HepG2 (cell line): ENCODE measurements around the gene TMEM74B. TPM values are rescaled to one million over a fixed set of nuclear protein-coding genes. Genes with fewer than 3 reads are reported as not detected.

ENCODE experiments used
- ARID2 ChIP-seq: sonication (generic); formaldehyde crosslinking; IDR thresholded peaks from 2 replicates; pipeline ENCODE4 v1.8.1; 2022; ENCODE audit warnings: mild to moderate bottlenecking, missing genetic modification reagents, borderline replicate concordance
- ATM ChIP-seq: fragments of 450-650 bp; IDR thresholded peaks from 2 replicates; pipeline ENCODE4 v1.7.1; 2017; ENCODE audit warnings: mild to moderate bottlenecking, borderline replicate concordance
- CCAR2 ChIP-seq: fragments of 200-400 bp; formaldehyde crosslinking; optimal IDR thresholded peaks from 2 replicates; pipeline ENCODE3; 2018; ENCODE audit warnings: low read depth, mild to moderate bottlenecking, low read length, moderate library complexity
- CSRNP1 ChIP-seq: sonication (generic); formaldehyde crosslinking; IDR thresholded peaks from 2 replicates; pipeline ENCODE4 v1.8.1; 2023; ENCODE audit warnings: mild to moderate bottlenecking, missing genetic modification reagents
- ELF3 ChIP-seq: IDR thresholded peaks from 2 replicates; pipeline ENCODE4 v1.6.1; 2016; ENCODE audit warnings: missing genetic modification reagents, missing compliant biosample characterization
- NFATC3 ChIP-seq: sonication (generic); formaldehyde crosslinking; IDR thresholded peaks from 2 replicates; pipeline ENCODE4 v1.5.1; 2020; ENCODE audit warnings: mild to moderate bottlenecking, missing genetic modification reagents
- NFYB ChIP-seq: sonication (generic); formaldehyde crosslinking; IDR thresholded peaks from 2 replicates; pipeline ENCODE4 v1.4.0; 2020; ENCODE audit warnings: missing genetic modification reagents
- SAP130 ChIP-seq: IDR thresholded peaks from 2 replicates; pipeline ENCODE4 v1.6.1; 2016; ENCODE audit warnings: low read depth
- SIX4 ChIP-seq: sonication (generic); formaldehyde crosslinking; IDR thresholded peaks from 2 replicates; pipeline ENCODE4 v1.4.0; 2020; ENCODE audit warnings: missing genetic modification reagents
- ZNF256 ChIP-seq: sonication (generic); formaldehyde crosslinking; conservative IDR thresholded peaks from 2 replicates; pipeline ENCODE4 v1.4.0; 2020; ENCODE audit warnings: missing genetic modification reagents
- ZNF318 ChIP-seq: sonication (generic); formaldehyde crosslinking; IDR thresholded peaks from 2 replicates; pipeline ENCODE4 v1.4.0; 2020; ENCODE audit warnings: mild to moderate bottlenecking, missing genetic modification reagents
- ZNF414 ChIP-seq: sonication (generic); formaldehyde crosslinking; IDR thresholded peaks from 2 replicates; pipeline ENCODE4 v1.5.0; 2020; ENCODE audit warnings: missing genetic modification reagents
- ZNF589 ChIP-seq: sonication (generic); formaldehyde crosslinking; conservative IDR thresholded peaks from 2 replicates; pipeline ENCODE4 v1.8.0; 2022; ENCODE audit warnings: mild to moderate bottlenecking, moderate library complexity, missing genetic modification reagents
- ZXDC ChIP-seq: sonication (generic); formaldehyde crosslinking; IDR thresholded peaks from 2 replicates; pipeline ENCODE4 v1.5.0; 2020; ENCODE audit warnings: mild to moderate bottlenecking, missing genetic modification reagents
- polyA plus RNA-seq, 8 experiments: library from polyadenylated mRNA; depleted of rRNA in 3 of 8; stranded (reverse) in 7 of 8; unstranded in 1 of 8; fragments of >200 nt; fragmentation: Illumina TruSeq in 4 of 8; extraction: Trizol in 4 of 8; gene quantifications; 2 replicates each; pipeline versions ENCODE4 v1.2.1 to v1.2.3, GENCODE V29; 2011 to 2016; ENCODE audit warnings: low read depth in 4 of 8, missing spikeins in 1 of 8, mixed read lengths in 1 of 8; ENCODE audit not compliant: insufficient read depth in 1 of 8
- total RNA-seq, 5 experiments: library from RNA; depleted of rRNA; stranded (reverse); fragments of >200 nt; fragmentation: Illumina TruSeq; extraction: Trizol; gene quantifications; 2 replicates each; pipeline ENCODE4 v1.2.3, GENCODE V29; 2016; ENCODE audit warnings: low read depth in 1 of 5

Gene TMEM74B
- total and polyA plus RNA-seq, 2 of the 13 experiments (the other 11 are each of a cell fraction or from before 2014, with no cell fraction given), result 4.7 to 18.4 TPM

DNA sequence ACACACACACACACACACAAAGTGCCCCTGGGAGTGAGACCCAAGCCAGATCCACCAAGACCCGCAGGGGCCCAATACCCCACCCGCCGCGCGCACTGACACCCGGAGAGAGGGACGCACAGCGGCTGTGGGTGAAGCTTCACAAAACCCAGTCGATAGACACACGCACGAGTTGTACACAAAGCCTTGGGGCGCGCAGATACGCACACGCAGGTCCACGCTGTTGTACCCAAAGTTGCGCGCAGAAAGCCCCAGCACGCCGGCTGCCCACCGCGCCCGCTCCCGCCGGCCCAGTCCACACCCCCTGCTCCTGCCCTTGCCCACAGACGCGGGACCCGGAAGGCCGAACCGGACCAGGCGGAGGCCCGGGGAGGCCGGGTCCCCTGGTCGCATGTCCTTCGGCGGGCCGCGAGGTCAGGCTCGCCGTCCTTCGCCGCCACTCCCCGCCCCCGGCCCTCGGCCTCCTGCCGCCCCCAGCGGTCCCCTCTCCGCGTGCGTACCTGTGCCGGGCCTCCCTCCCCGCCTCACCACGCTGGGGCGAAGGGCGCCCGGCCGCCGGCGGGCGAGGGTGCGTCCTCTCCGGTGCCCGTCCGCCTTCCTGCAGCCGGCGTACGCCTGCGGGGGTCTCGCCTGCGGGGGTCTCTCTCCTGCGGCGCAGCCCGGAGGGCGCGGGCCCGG, at the start of gene TMEM74B (continued):
- TF ChIP-seq ZNF318 (CRISPR knock-in tag) (no peak), ZNF256 (no peak), ELF3 (CRISPR knock-in tag) (no peak; the same call in 1 of the 2 replicates), CCAR2 (no peak), SIX4 (no peak), SAP130 (peak; percentile 10; the same call in 1 of the 2 replicates), ATM (no peak), NFYB (CRISPR knock-in tag) (no peak), NFATC3 (no peak), ZXDC (no peak; the same call in 1 of the 2 replicates), ZNF414 (CRISPR knock-in tag) (no peak; the same call in 1 of the 2 replicates), ARID2 (CRISPR knock-in tag) (no peak), CSRNP1 (CRISPR knock-in tag) (0 out of 2 replicates have a peak, but pooled peaks have one; percentile 17), ZNF589 (CRISPR knock-in tag) (no peak; the same call in 1 of the 2 replicates)
